MM.1S (cell line): ENCODE results near the gene PARD3.

Source experiments
- DNase-seq: peaks from one replicate; pipeline ENCODE4 v3.0.0-alpha.2; 2015
- H2AFZ ChIP-seq: fragments of 300-600 bp; sonication (generic); 2 replicates; pipeline ENCODE4 v1.6.0; 2016; ENCODE audit warnings: antibody characterized with exemption, low read length
- H3F3A ChIP-seq: fragments of 300-600 bp; sonication (generic); 2 replicates; pipeline ENCODE4 v1.6.1; 2016; ENCODE audit warnings: mild to moderate bottlenecking, antibody characterized with exemption, low read length, moderate library complexity, mixed read lengths; ENCODE audit not compliant: insufficient read depth
- H3K27ac ChIP-seq: fragments of 300-600 bp; sonication (generic); 2 replicates; pipeline ENCODE4 v1.5.1; 2016; ENCODE audit warnings: mild to moderate bottlenecking, low read length
- H3K27me3 ChIP-seq: fragments of 300-600 bp; sonication (generic); replicated peaks from 2 replicates; pipeline ENCODE4 v1.6.0; 2016; ENCODE audit warnings: low read length; ENCODE audit not compliant: insufficient read depth
- H3K36me3 ChIP-seq: fragments of 300-600 bp; sonication (generic); replicated peaks from 2 replicates; pipeline ENCODE4 v1.6.1; 2016; ENCODE audit warnings: mild to moderate bottlenecking, low read length, mixed read lengths; ENCODE audit not compliant: insufficient read depth
- H3K4me1 ChIP-seq: fragments of 300-600 bp; sonication (generic); 2 replicates; pipeline ENCODE4 v1.6.1; 2016; ENCODE audit warnings: low read length, mixed read lengths
- H3K4me2 ChIP-seq: fragments of 300-600 bp; sonication (generic); 2 replicates; pipeline ENCODE4 v1.6.0; 2016; ENCODE audit warnings: low read depth, low read length
- H3K4me3 ChIP-seq: fragments of 300-600 bp; sonication (generic); 2 replicates; pipeline ENCODE4 v1.5.1; 2016; ENCODE audit warnings: low read length, mixed read lengths
- H3K79me2 ChIP-seq: fragments of 300-600 bp; sonication (generic); 2 replicates; pipeline ENCODE4 v1.6.1; 2016; ENCODE audit warnings: mixed run types, low read length, mixed read lengths
- H3K9ac ChIP-seq: fragments of 300-600 bp; sonication (generic); 2 replicates; pipeline ENCODE4 v1.6.1; 2016; ENCODE audit warnings: low read length, mixed read lengths
- H3K9me2 ChIP-seq: fragments of 300-600 bp; sonication (generic); replicated peaks from 2 replicates; pipeline ENCODE4 v1.6.1; 2016; ENCODE audit warnings: mild to moderate bottlenecking, low read length, mixed read lengths; ENCODE audit not compliant: insufficient read depth
- H3K9me3 ChIP-seq: fragments of 300-600 bp; sonication (generic); replicated peaks from 2 replicates; pipeline ENCODE4 v1.6.1; 2016; ENCODE audit warnings: mild to moderate bottlenecking, low read length, mixed read lengths; ENCODE audit not compliant: insufficient read depth
- H4K20me1 ChIP-seq: fragments of 300-600 bp; sonication (generic); 2 replicates; pipeline ENCODE4 v1.6.1; 2016; ENCODE audit warnings: mild to moderate bottlenecking, low read length, moderate library complexity, mixed read lengths; ENCODE audit not compliant: insufficient read depth
- CTCF ChIP-seq: fragments of 300-600 bp; sonication (generic); IDR thresholded peaks from 2 replicates; pipeline ENCODE4 v1.5.1; 2016; ENCODE audit warnings: antibody characterized with exemption, low read length, mixed read lengths
- EZH2 ChIP-seq: fragments of 300-600 bp; sonication (generic); optimal IDR thresholded peaks from 2 replicates; pipeline ENCODE3; 2017; ENCODE audit warnings: low read depth, mild to moderate bottlenecking, antibody characterized with exemption, low read length, mixed read lengths
- EZH2phosphoT487 ChIP-seq: fragments of 300-600 bp; sonication (generic); IDR thresholded peaks from 2 replicates; pipeline ENCODE4 v1.6.1; 2018; ENCODE audit warnings: antibody characterized with exemption, low read length

Gene PARD3

GRCh38 chr10:34151481-34151880 is 663.6 kb downstream of the PARD3 start:
- H4K20me1 ChIP-seq = no peaks in the 10 kb centered on the region
- H3K27ac ChIP-seq = no peak overlapping the region
- H3F3A ChIP-seq = no peaks in the 10 kb centered on the region
- no peaks in the 10 kb centered on the region for H3K79me2 ChIP-seq
- no peaks in the 10 kb centered on the region for H3K4me1 ChIP-seq
- H3K4me2 ChIP-seq = no peak overlapping the region
- no peaks in the 10 kb centered on the region for H3K36me3 ChIP-seq
- H3K9me3 ChIP-seq = no peaks in the 10 kb centered on the region
- no peak overlapping the region for H3K9ac ChIP-seq
- no peak overlapping the region for H3K4me3 ChIP-seq
- H3K27me3 ChIP-seq = no peaks in the 10 kb centered on the region
- DNase-seq = no peak
- no peak for TF ChIP-seq EZH2phosphoT487
- no peak for TF ChIP-seq CTCF
- no peak for TF ChIP-seq EZH2
- no peak overlapping the region for H2AFZ ChIP-seq
- H3K9me2 ChIP-seq = no peaks in the 10 kb centered on the region

DNA sequence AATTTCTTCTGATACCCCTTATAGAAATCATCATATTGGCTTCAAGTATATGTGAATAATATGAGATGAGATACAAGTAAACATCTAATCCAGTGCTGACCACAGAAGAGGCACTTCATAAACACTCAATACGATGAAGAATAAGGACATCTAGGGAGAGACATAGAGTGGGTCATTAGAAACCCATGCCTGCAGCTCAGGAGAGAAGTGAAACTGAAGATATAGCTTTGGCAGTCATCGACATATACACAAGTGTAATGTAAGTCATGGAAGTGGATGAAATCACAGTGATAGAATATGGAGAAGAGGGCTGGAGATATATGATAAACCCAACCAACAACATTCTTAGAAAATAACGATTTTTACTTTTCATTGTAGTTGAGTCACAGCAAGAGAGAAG is 665.0 kb downstream of the PARD3 start:
- no peaks in the 10 kb centered on the region for H3K9me3 ChIP-seq
- H3K9ac ChIP-seq = no peak overlapping the region
- no peaks in the 10 kb centered on the region for H3K36me3 ChIP-seq
- no peaks in the 10 kb centered on the region for H3K79me2 ChIP-seq
- DNase-seq = no peak
- H2AFZ ChIP-seq = no peak overlapping the region
- no peaks in the 10 kb centered on the region for H3K9me2 ChIP-seq
- H3K27me3 ChIP-seq = no peaks in the 10 kb centered on the region
- H3K4me2 ChIP-seq = no peak overlapping the region
- no peak overlapping the region for H3K4me3 ChIP-seq
- no peaks in the 10 kb centered on the region for H4K20me1 ChIP-seq
- no peak overlapping the region for H3K27ac ChIP-seq
- H3F3A ChIP-seq = no peaks in the 10 kb centered on the region
- TF ChIP-seq CTCF (no peak), EZH2phosphoT487 (no peak), EZH2 (no peak)
- no peaks in the 10 kb centered on the region for H3K4me1 ChIP-seq

DNA sequence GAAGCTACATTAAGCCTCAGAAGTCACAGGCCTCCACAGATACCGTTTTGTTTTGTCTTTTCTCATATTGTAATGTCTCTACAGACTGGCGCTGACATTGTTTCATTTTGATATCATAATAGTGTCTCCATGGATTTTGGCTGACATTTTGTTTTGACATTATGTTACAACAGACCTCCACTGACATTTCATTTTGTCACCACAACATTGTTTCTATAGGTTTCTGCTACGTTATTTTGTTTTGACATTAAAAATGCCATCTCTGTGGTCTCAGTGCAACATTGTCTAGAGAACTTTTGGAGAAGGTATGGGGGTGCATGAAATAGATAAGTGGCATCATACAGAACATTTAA is 666.8 kb downstream of the PARD3 start:
- Histone ChIP-seq H3K9me3 (no peaks in the 10 kb centered on the region), H3K27ac (no peak overlapping the region), H3F3A (no peaks in the 10 kb centered on the region), H2AFZ (no peak overlapping the region), H3K36me3 (no peaks in the 10 kb centered on the region), H3K9me2 (no peaks in the 10 kb centered on the region), H3K9ac (no peak overlapping the region), H3K27me3 (no peaks in the 10 kb centered on the region), H3K4me1 (no peaks in the 10 kb centered on the region; the same call in 1 of the 2 replicates), H3K79me2 (no peaks in the 10 kb centered on the region), H3K4me3 (no peak overlapping the region), H3K4me2 (no peak overlapping the region), H4K20me1 (no peaks in the 10 kb centered on the region)
- DNase-seq = no peak
- no peak for TF ChIP-seq CTCF
- no peak for TF ChIP-seq EZH2
- no peak for TF ChIP-seq EZH2phosphoT487
